Osteocyte (in vitro differentiated cells): Measurements from ENCODE around the gene BBS2. TPM values are rescaled to one million over a fixed set of nuclear protein-coding genes. Genes with fewer than 3 reads are reported as not detected.

Source experiments
- DNase-seq: peaks from one replicate; pipeline ENCODE4 v3.0.0; 2021; ENCODE audit warnings: mixed read lengths; ENCODE audit not compliant: unreplicated experiment; ENCODE audit errors: extremely low spot score
- H3K27ac Mint-ChIP-seq: one replicate; pipeline ENCODE4 v1.8.0; 2021; ENCODE audit warnings: mild to moderate bottlenecking, mixed read lengths; ENCODE audit not compliant: unreplicated experiment
- H3K27me3 Mint-ChIP-seq: one replicate; pipeline ENCODE4 v1.8.0; 2021; ENCODE audit warnings: mixed read lengths; ENCODE audit not compliant: unreplicated experiment
- H3K36me3 Mint-ChIP-seq: one replicate; pipeline ENCODE4 v1.8.0; 2021; ENCODE audit warnings: mixed read lengths; ENCODE audit not compliant: unreplicated experiment
- H3K4me1 Mint-ChIP-seq: one replicate; pipeline ENCODE4 v1.8.0; 2021; ENCODE audit warnings: mixed read lengths; ENCODE audit not compliant: unreplicated experiment
- H3K4me3 Mint-ChIP-seq: one replicate; pipeline ENCODE4 v1.8.0; 2021; ENCODE audit warnings: mild to moderate bottlenecking, moderate library complexity, mixed read lengths; ENCODE audit not compliant: unreplicated experiment
- H3K9me3 Mint-ChIP-seq: one replicate; pipeline ENCODE4 v1.8.0; 2021; ENCODE audit warnings: mixed read lengths; ENCODE audit not compliant: unreplicated experiment
- total RNA-seq: library from RNA; stranded (reverse); gene quantifications from 2 replicates; pipeline ENCODE4 v1.2.1, GENCODE V29; 2021
- TF ChIP-seq, protein P1 (sequence below): fragments of 200-600 bp; sonication (generic); IDR thresholded peaks from 2 replicates; pipeline ENCODE4 v1.5.0; 2021; ENCODE audit warnings: antibody characterized with exemption, mild to moderate bottlenecking, moderate library complexity

The BBS2 gene
- total RNA-seq, 1 donor from 2014 or later, result 58.7 TPM

DNA sequence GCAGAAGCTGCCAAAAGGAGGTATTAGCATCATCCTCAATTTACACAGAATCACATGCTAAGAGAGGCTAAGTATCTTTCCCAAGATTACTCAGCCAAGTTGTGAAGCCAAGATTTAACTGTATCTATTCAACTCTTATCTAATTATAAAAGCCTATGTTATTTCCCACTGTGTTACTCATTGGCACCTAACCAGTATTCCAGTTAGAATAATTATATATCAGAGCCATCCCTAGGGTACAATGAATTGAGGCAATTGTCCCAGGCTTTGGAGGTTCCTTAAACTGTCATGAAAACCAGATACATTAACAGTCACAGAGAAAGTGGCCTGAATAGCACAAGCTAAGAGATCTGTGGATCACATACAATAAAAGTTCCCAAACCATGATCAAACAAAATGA is 83.6 kb downstream of the BBS2 start:
- H3K9me3 Mint-ChIP-seq, result no peaks in the 10 kb centered on the region
- no peak for DNase-seq

More for the DNA sequence above, 83.6 kb downstream of the BBS2 start:
- H3K4me3 Mint-ChIP-seq, result no peak overlapping the region
- H3K4me1 Mint-ChIP-seq, result peaks cover 11% of the 10 kb centered on the region
- no peaks in the 10 kb centered on the region for H3K27me3 Mint-ChIP-seq
- H3K27ac Mint-ChIP-seq, result no peak overlapping the region
- H3K36me3 Mint-ChIP-seq, result peaks cover 44% of the 10 kb centered on the region
- TF ChIP-seq, protein P1, sequence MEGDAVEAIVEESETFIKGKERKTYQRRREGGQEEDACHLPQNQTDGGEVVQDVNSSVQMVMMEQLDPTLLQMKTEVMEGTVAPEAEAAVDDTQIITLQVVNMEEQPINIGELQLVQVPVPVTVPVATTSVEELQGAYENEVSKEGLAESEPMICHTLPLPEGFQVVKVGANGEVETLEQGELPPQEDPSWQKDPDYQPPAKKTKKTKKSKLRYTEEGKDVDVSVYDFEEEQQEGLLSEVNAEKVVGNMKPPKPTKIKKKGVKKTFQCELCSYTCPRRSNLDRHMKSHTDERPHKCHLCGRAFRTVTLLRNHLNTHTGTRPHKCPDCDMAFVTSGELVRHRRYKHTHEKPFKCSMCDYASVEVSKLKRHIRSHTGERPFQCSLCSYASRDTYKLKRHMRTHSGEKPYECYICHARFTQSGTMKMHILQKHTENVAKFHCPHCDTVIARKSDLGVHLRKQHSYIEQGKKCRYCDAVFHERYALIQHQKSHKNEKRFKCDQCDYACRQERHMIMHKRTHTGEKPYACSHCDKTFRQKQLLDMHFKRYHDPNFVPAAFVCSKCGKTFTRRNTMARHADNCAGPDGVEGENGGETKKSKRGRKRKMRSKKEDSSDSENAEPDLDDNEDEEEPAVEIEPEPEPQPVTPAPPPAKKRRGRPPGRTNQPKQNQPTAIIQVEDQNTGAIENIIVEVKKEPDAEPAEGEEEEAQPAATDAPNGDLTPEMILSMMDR, result no peak

Other genes starting within 250 kb of the BBS2 start
- 117 and 136 TPM in 2 replicates for gene AMFR, start 94.5 kb downstream of the BBS2 start, total RNA-seq
- 103 and 105 TPM in 2 replicates for gene NUDT21, start 68.7 kb downstream of the BBS2 start, total RNA-seq
- 46.3 and 50.6 TPM in 2 replicates for gene OGFOD1, start 68.5 kb downstream of the BBS2 start, total RNA-seq
- not detected in 2 replicates for gene MT4, start 45.0 kb upstream of the BBS2 start, total RNA-seq
- not detected in 2 replicates for gene MT3, start 69.5 kb upstream of the BBS2 start, total RNA-seq
- 384 and 419 TPM in 2 replicates for gene MT2A, start 88.6 kb upstream of the BBS2 start, total RNA-seq
- 37.5 and 43.6 TPM in 2 replicates for gene MT1E, start 105.8 kb upstream of the BBS2 start, total RNA-seq
- gene MT1M, start 112.6 kb upstream of the BBS2 start, total RNA-seq, result 0.44 and 1.2 TPM in 2 replicates
- not detected in 2 replicates for gene MT1A, start 118.6 kb upstream of the BBS2 start, total RNA-seq
- gene MT1B, start 131.9 kb upstream of the BBS2 start, total RNA-seq, result not detected in 2 replicates
- 12.7 and 14.9 TPM in 2 replicates for gene MT1F, start 137.9 kb upstream of the BBS2 start, total RNA-seq
- not detected in 2 replicates for gene MT1G, start 148.0 kb upstream of the BBS2 start, total RNA-seq
- gene MT1H, start 149.8 kb upstream of the BBS2 start, total RNA-seq, result not detected in 2 replicates
- 63.8 and 67.5 TPM in 2 replicates for gene MT1X, start 162.4 kb upstream of the BBS2 start, total RNA-seq
- 81.7 and 85.1 TPM in 2 replicates for gene NUP93, start 210.1 kb upstream of the BBS2 start, total RNA-seq